Fibroblast of the aortic adventitia (primary cell): Measurements from ENCODE around the gene PPP1R1A. TPM values are rescaled to one million over a fixed set of nuclear protein-coding genes. Genes with fewer than 3 reads are reported as not detected.
A peak's percentile ranks its signal among the peaks of the same experiment; 100 is the strongest.

ENCODE experiments used
- DNase-seq: peaks from one replicate; pipeline ENCODE4 v3.0.0-alpha.2; 2010; ENCODE audit warnings: low read depth
- H3K4me3 ChIP-seq: 2 replicates; pipeline ENCODE4 v1.5.1; 2011; ENCODE audit warnings: low read depth, mild to moderate bottlenecking, control low read depth, low read length, moderate library complexity
- CTCF ChIP-seq: IDR thresholded peaks from 2 replicates; pipeline ENCODE4 v1.5.1; 2011; ENCODE audit warnings: mild to moderate bottlenecking, low read length, control low read depth, inconsistent platforms; ENCODE audit not compliant: insufficient read depth
- total RNA-seq: library from RNA; depleted of rRNA; stranded (reverse); fragments of >200 nt; gene quantifications from 2 replicates; pipeline ENCODE4 v1.2.3, GENCODE V29; 2012; ENCODE audit warnings: low replicate concordance

Gene PPP1R1A
- total RNA-seq, 1 donor = not detected

GRCh38 chr12:54593725-54594124 lies 5.3 kb upstream of the PPP1R1A start:
- no peak overlapping the region for H3K4me3 ChIP-seq
- no peak for TF ChIP-seq CTCF
- no peak for DNase-seq

- no peak for TF ChIP-seq CTCF
- no peak for DNase-seq
- no peak overlapping the region for H3K4me3 ChIP-seq
Observed at GRCh38 chr12:54593135-54593534, 4.7 kb upstream of the PPP1R1A start.

GRCh38 chr12:54592316-54592715 lies 3.9 kb upstream of the PPP1R1A start:
- no peak overlapping the region for H3K4me3 ChIP-seq
- peak; percentile 16 for DNase-seq
- no peak for TF ChIP-seq CTCF

- no peak for TF ChIP-seq CTCF
- DNase-seq = peak; percentile 18
- H3K4me3 ChIP-seq = no peak overlapping the region
Observed at GRCh38 chr12:54590978-54591591, 2.6 kb upstream of the PPP1R1A start.

GRCh38 chr12:54589964-54590363 lies 1.5 kb upstream of the PPP1R1A start:
- no peak for TF ChIP-seq CTCF
- no peak overlapping the region for H3K4me3 ChIP-seq
- no peak for DNase-seq

GRCh38 chr12:54588890-54589267 lies 420 bp upstream of the PPP1R1A start:
- no peak overlapping the region for H3K4me3 ChIP-seq
- no peak for TF ChIP-seq CTCF
- DNase-seq = no peak

GRCh38 chr12:54587315-54587873 lies 1.1 kb downstream of the PPP1R1A start:
- no peak for DNase-seq
- H3K4me3 ChIP-seq = no peak overlapping the region
- no peak for TF ChIP-seq CTCF
